GM12865 (cell line): ENCODE results near the gene TVP23C.
"Not testable (repeated sequence)": the region's sequence is repeated elsewhere in the genome, so short reads cannot be mapped to it uniquely, and the experiment has no call there.

Experiments used
- DNase-seq: peaks from one replicate; pipeline ENCODE4 v3.0.0; 2010; ENCODE audit warnings: low read depth
- H3K4me3 ChIP-seq: 2 replicates; pipeline ENCODE4 v1.5.1; 2011; ENCODE audit warnings: mild to moderate bottlenecking, low read depth, low read length, control low read depth

The TVP23C gene

GRCh38 chr17:15563375-15563857 is at the start of gene TVP23C:
TSS of gene TVP23C (minus strand) at chr17:15563483. CDS start at chr17:15563448, 35 bp downstream.
- DNase-seq, result peak; percentile 72
- peak within 1 kb of the TSS; percentile 36 for H3K4me3 ChIP-seq

GRCh38 chr17:15592960-15593359 is 29.7 kb upstream of the TVP23C start:
- H3K4me3 ChIP-seq, DNase-seq: not testable (repeated sequence)

- H3K4me3 ChIP-seq, DNase-seq: not testable (repeated sequence)
Measured at GRCh38 chr17:15591986-15592385, 28.7 kb upstream of the TVP23C start.

- DNase-seq, H3K4me3 ChIP-seq: not testable (repeated sequence)
Measured at GRCh38 chr17:15590844-15591243, 27.6 kb upstream of the TVP23C start.

GRCh38 chr17:15589544-15590536 is 26.6 kb upstream of the TVP23C start:
- not testable (repeated sequence) for DNase-seq, H3K4me3 ChIP-seq

GRCh38 chr17:15588017-15588416 is 24.7 kb upstream of the TVP23C start:
- H3K4me3 ChIP-seq, DNase-seq: not testable (repeated sequence)

- DNase-seq, H3K4me3 ChIP-seq: not testable (repeated sequence)
Measured at GRCh38 chr17:15583313-15583712, 20.0 kb upstream of the TVP23C start.

- not testable (repeated sequence) for H3K4me3 ChIP-seq, DNase-seq
Measured at GRCh38 chr17:15581462-15581861, 18.2 kb upstream of the TVP23C start.

GRCh38 chr17:15576848-15577247 is 13.6 kb upstream of the TVP23C start:
- not testable (repeated sequence) for H3K4me3 ChIP-seq, DNase-seq

- not testable (repeated sequence) for H3K4me3 ChIP-seq, DNase-seq
Measured at GRCh38 chr17:15574660-15575059, 11.4 kb upstream of the TVP23C start.

- DNase-seq, H3K4me3 ChIP-seq: not testable (repeated sequence)
Measured at GRCh38 chr17:15573870-15574269, 10.6 kb upstream of the TVP23C start.

GRCh38 chr17:15562613-15563374 is 489 bp downstream of the TVP23C start:
- H3K4me3 ChIP-seq, result peak overlapping the region; percentile 36
- DNase-seq, result not testable (repeated sequence)

- not testable (repeated sequence) for DNase-seq, H3K4me3 ChIP-seq
Measured at GRCh38 chr17:15561439-15561838, 1.8 kb downstream of the TVP23C start.

- H3K4me3 ChIP-seq, DNase-seq: not testable (repeated sequence)
Measured at GRCh38 chr17:15558403-15559105, 4.7 kb downstream of the TVP23C start.

- not testable (repeated sequence) for DNase-seq, H3K4me3 ChIP-seq
Measured at GRCh38 chr17:15557334-15557832, 5.9 kb downstream of the TVP23C start.

GRCh38 chr17:15552932-15553331 is 10.4 kb downstream of the TVP23C start:
- DNase-seq, H3K4me3 ChIP-seq: not testable (repeated sequence)

- not testable (repeated sequence) for DNase-seq, H3K4me3 ChIP-seq
Measured at GRCh38 chr17:15549552-15549951, 13.7 kb downstream of the TVP23C start.

GRCh38 chr17:15546604-15547003 is 16.7 kb downstream of the TVP23C start:
- not testable (repeated sequence) for DNase-seq, H3K4me3 ChIP-seq
